NCI-H2081 (cell line): ENCODE results near the gene RLN1.
A peak's percentile ranks its signal among the peaks of the same experiment; 100 is the strongest.
"Not testable (repeated sequence)": the region's sequence is repeated elsewhere in the genome, so short reads cannot be mapped to it uniquely, and the experiment has no call there.

Experiments used
- DNase-seq, 2 experiments: peaks; one replicate each; lab custom pipeline; 2025; lab: John Stamatoyannopoulos, UW

The RLN1 gene, protein sequence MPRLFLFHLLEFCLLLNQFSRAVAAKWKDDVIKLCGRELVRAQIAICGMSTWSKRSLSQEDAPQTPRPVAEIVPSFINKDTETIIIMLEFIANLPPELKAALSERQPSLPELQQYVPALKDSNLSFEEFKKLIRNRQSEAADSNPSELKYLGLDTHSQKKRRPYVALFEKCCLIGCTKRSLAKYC

DNA sequence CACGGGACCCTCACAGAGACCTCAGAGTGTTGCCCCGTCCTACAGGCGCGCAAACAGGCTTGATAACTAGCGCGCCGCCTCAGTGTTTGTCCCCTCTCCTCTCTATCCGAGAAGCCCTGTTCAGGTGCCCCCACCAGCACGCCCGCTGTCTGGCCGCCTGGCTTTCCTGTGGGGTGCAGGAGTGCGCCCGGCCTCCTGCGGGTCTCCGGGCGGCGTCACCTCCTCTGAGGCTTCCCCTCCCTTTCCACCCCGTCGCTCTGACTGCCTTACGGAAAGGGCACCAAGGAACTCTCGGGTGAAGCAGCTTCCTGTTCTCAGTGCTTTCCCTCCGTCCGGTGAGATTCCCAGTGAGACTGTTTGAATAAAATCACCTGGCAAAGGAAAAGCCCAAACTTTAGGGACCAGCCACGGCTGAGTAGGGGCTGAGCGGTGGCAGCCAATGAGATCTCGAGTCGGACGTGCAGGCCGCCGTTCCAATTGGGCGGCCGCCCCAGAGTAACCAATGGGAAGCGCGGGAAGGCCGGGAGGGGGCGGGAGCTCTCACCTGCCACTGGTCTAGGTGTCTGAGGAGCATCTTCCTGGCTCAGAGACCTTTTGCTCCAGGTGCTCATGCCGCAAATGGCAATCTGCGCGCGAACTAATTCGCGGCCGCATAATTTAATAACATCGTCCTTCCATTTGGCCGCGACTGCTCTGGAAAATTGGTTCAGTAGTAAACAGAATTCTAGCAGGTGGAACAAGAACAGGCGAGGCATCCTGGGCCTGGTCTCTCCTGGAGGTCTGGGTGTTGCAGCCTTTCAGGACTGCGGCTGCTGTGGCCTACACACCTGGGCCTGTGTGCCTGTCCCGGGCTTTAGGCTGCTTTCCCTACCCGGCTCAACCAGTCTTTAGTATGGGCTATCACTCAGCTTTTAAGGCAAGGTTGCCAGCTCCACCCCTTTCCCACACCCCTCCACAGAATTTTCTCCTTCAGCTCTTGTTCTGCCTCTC lies at the start of gene RLN1:
TSS of gene RLN1 (minus strand) at position 885 of the 990 bp plus-strand sequence. CDS start at position 755, 130 bp downstream.
- peak in 1 of 2 experiments; percentile 20 for DNase-seq

DNA sequence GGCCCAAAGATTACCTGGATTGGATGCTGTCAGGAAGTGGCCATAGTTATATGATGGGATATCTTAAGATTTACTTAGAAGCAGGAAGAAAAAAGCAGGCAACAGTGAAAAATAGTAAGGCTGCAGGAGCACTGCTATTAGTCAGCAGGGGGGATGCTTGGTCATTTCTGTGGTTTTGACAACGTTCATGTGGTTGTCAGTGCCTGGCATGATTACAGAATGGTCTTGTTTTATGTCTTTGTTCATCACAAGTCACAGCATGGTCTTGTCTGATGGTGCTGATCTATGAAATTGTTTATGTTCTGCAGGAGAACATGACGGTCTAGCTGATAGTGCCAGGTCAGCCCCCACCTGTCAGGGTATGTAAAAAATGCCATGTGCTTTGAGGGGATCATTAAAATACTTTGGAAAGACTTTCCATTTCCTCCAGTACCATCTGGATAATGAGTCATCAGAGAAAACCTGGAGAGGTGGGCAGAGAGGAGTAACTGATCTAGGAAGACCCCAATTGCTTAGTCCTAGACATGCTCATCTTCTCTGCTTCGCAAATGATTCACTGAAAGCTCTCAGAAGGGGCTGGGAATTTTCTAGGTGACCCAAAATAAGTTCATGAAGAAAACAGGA lies 49.5 kb upstream of the RLN1 start:
- DNase-seq: no peak

- no peak for DNase-seq
These were observed 48.5 kb upstream of the RLN1 start for GRCh38 chr9:5388026-5388819.

DNA sequence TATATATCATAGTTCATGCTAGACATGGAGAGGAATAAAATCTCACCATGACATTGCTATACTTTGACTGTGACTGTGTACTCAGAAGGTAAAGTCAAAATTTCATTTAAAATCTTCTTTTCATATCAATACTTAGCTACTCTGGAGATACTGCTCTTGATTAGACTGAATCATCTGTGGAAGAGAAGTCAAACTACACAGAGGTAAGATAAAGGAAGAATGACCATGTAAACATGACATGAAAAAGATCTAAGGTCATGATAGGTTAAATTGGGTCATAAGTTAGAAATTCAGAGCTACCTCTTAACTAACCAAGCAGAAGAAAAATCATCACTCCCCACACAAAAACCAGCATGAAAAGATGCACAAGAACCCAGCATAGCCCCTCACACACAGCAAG lies 44.8 kb upstream of the RLN1 start:
- DNase-seq: no peak

DNA sequence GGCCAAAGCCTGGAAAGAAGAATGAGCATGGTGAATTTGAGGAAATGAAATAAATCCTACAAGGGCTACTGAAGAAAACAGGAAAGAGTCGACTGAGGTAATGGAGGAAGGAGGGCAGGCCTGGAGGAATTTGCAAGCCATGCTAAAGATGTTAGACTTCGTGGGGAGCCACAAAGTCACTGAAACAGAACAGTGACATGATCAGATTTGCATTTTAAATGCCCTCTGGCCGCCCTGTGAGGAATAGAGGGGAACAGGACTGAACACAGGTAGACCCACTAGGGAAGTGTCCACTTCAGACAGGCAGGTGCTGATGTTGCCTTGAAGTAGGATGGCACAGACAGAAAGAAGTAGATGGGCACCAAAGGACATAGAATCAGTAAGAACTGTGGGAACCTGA lies 42.8 kb upstream of the RLN1 start:
- no peak for DNase-seq

GRCh38 chr9:5375790-5376477 lies 36.3 kb upstream of the RLN1 start:
- no peak for DNase-seq

- DNase-seq: no peak
These were observed 35.4 kb upstream of the RLN1 start for GRCh38 chr9:5375091-5375490.

DNA sequence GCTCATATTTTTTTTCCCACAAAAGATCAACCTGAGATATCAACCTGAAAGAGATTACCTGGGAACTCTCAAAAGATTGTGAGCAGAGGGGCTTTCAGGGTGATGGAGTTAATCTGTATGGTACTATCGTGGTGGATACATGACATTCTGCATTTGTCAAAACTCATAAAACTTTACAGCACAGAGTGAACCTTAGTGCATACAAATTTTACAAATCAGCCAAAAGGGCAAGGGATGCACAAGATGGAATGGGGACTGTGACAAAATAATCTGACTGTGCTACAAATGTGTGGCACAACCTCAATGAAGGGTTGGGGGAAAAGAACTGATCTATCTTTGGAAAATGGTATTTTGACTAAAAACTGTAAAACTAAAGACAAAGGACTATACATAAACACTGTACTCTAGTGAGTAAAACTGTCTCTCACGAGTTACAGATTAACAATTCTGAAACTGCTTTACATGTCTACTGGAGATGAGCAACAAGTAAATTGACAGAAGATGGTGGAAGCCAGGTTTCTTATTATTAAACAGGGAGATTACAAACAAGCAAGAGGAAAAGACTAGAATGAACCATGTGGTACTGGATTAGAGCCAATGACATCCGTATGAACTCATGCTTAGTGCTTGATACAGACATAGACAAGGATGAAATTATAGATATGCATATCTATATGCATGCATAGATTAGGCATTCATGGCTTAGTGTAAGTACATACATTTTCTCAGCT lies 24.8 kb upstream of the RLN1 start:
- DNase-seq: no peak

- no peak for DNase-seq
These were observed 21.8 kb upstream of the RLN1 start for GRCh38 chr9:5361326-5362010.

GRCh38 chr9:5360341-5360740 lies 20.7 kb upstream of the RLN1 start:
- DNase-seq: no peak

- no peak for DNase-seq
These were observed 17.9 kb upstream of the RLN1 start for GRCh38 chr9:5357431-5358105.

DNA sequence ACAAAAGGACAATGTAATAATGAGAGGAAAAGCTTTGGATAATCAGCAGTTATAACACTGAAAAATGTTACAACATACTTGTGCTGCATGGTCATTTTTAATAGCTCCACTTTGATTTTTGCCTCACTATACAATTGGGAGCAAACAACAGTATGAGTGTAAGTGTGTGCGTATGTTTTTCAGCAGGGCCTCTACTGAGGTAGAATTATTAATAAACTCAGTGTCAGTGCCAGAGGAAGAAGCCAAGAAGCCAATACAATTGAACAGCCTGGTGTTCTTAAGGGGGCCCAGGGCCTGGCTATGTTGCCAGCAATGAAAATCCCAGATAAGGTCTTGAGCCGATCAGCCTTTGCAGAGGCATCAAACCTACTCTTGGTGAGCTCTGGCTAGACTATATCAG lies 16.1 kb upstream of the RLN1 start:
- no peak for DNase-seq

DNA sequence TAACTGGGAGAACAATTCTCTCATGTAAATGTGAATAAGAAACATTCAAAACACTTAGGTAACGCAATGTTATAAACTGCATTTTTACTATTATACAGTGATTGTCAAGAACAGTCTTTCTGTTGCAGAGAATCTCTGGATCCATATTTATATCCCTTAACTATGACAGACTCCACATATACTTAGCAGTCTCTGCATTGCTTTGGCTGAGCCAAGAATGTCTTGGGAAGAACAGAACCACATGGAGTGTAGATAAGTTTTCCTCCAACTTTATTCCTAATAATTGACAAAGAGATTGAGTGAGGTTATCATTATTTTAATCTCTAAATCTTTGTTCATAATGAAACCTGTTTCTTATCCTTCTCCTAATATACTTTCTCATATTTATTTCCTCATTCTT lies 15.6 kb upstream of the RLN1 start:
- no peak for DNase-seq

- DNase-seq: no peak
These were observed 14.5 kb upstream of the RLN1 start for GRCh38 chr9:5354184-5354583.

DNA sequence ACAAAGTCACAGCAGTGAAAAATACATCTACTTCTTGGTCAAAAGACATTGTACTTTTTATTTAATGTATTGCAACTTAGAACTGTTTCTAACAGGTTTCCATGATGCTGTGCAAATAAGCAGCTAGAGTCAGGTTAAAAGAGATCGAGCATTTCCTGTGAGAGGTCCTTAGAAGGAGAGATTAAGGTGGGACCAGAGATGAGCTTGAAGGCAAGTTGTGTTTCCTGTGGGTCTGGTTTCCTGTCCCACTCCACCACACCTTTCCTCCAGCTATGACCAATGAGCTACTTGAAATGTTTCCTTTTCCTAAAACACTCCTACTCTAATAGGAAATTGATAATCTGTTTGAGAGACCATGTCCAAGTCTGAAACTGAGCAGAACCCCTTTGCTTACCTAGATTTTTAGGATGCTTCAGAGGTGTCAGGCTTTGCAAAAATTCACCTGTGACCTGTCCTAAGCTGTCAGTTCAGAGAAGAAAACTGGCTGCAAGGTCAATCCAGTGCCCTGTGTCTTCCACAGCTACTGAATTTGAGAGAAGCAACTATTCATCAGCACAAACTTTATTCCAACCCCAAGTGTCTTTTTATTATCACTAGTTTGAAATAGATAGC lies 13.1 kb upstream of the RLN1 start:
- DNase-seq: no peak

GRCh38 chr9:5336688-5337087 lies 3.0 kb downstream of the RLN1 start:
- DNase-seq: no peak

DNA sequence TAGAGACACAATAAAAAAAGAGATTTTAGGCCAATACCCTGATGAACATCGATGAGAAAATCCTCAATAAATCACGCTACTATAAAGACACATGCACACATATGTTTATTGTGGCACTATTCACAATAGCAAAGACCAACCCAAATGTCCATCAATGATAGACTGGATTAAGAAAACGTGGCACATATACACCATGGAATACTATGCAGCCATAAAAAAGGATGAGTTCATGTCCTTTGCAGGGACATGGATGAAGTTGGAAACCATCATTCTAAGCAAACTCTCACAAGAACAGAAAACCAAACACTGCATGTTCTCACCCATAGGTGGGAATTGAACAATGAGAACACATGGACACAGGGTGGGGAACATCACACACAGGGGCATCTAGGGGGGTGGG lies 8.4 kb downstream of the RLN1 start:
- DNase-seq: not testable (repeated sequence)

DNA sequence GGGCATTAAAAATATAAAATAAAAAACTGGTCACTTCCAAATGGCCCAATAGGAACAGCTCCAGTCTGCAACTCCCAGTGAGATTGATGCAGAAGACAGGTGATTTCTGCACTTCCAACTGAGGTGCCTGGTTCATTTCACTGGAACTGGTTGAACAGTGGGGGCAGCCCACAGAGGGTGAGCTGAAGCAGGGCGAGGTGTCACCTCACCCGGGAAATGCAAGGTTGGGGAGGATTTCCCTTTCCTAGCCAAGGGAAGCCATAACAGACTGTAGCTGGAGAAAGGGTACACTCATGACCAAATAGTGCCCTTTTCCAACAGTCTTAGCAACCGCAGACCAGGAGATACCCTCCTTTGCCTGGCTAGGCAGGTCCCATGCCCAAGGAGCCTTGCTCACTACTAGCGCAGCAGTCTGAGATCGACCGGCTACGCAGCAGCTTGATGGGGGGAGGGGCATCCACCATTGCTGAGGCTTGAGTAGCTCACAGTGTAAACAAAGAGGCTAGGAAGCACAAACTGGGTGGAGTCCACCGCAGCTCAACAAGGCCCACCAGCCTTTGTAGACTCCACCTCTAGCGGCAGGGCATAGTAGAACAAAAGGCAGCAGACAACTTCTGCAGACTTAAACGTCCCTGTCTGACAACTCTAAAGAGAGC lies 12.7 kb downstream of the RLN1 start:
- DNase-seq: no peak

- DNase-seq: no peak
These were observed 13.5 kb downstream of the RLN1 start for GRCh38 chr9:5326187-5326586.
